Mesodermal cell (in vitro differentiated cells): ENCODE data around the gene FARP1.

Source experiments
- H3K27ac ChIP-seq: 2 replicates; pipeline ENCODE4 v1.7.0; 2013; ENCODE audit warnings: mild to moderate bottlenecking, low read depth, low read length, moderate library complexity; ENCODE audit not compliant: severe bottlenecking
- H3K36me3 ChIP-seq: 2 replicates; pipeline ENCODE4 v1.7.1; 2013; ENCODE audit warnings: mild to moderate bottlenecking, low read length, moderate library complexity; ENCODE audit not compliant: control insufficient read depth, insufficient read depth
- H3K4me1 ChIP-seq: one replicate; pipeline ENCODE4 v1.7.1; 2013; ENCODE audit warnings: mild to moderate bottlenecking, low read length; ENCODE audit not compliant: insufficient read depth, control insufficient read depth, poor library complexity, severe bottlenecking
- H3K4me3 ChIP-seq: 2 replicates; pipeline ENCODE4 v1.7.0; 2013; ENCODE audit warnings: low read length, control low read depth, mild to moderate bottlenecking; ENCODE audit not compliant: insufficient read depth, poor library complexity, severe bottlenecking; ENCODE audit errors: extremely low read depth
- H3K9me3 ChIP-seq: 2 replicates; pipeline ENCODE4 v1.7.1; 2013; ENCODE audit warnings: mild to moderate bottlenecking, low read length, moderate library complexity; ENCODE audit not compliant: control insufficient read depth
- WGBS, 2 experiments: methylation state at CpG; one replicate each; pipeline ENCODE4 v1.1.5; 2013; ENCODE audit warnings: missing lambda C conversion rate in 2 of 2; ENCODE audit not compliant: insufficient coverage in 2 of 2; 5-methylcytosine and 5-hydroxymethylcytosine counted together

The FARP1 gene

GRCh38 chr13:98285852-98286594 is 143.1 kb downstream of the FARP1 start:
- H3K9me3 ChIP-seq, result no peaks in the 10 kb centered on the region
- WGBS, 2 experiments, result 83 to 84% methylated on average over 9 to 10 of the region's 12 CpGs
- H3K4me1 ChIP-seq, result peaks cover 13% of the 10 kb centered on the region
- H3K27ac ChIP-seq, result peak overlapping the region; percentile 52
- no peak overlapping the region for H3K4me3 ChIP-seq
- H3K36me3 ChIP-seq, result peaks cover 12% of the 10 kb centered on the region

DNA sequence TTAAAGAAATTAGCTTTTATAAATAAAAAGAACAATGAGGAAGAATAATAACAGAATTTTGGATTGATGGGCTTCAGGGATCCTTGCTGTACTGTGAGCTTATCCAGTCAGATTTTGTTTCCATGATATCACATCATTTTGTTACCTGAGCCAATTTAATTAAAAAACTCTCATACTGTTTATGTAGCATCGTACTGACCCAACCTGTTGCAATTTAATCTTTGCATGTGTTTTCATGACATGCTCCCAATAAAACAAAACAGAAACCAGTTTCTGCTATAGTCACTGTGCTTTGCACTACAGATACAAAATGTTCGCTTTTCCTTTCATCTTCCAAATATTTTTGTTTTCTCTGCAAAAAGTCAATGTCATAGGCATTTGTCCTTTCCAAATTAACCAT is 143.9 kb downstream of the FARP1 start:
- Histone ChIP-seq H3K36me3 (peaks cover 12% of the 10 kb centered on the region), H3K9me3 (no peaks in the 10 kb centered on the region), H3K4me1 (peaks cover 13% of the 10 kb centered on the region), H3K4me3 (no peak overlapping the region), H3K27ac (no peak overlapping the region)
- 95 to 100% methylated on average over 1 to 2 of the region's 2 CpGs for WGBS, 2 experiments

GRCh38 chr13:98288211-98288610 is 145.3 kb downstream of the FARP1 start:
- Histone ChIP-seq H3K4me3 (no peak overlapping the region), H3K27ac (no peak overlapping the region), H3K4me1 (peaks cover 19% of the 10 kb centered on the region), H3K9me3 (no peaks in the 10 kb centered on the region), H3K36me3 (peaks cover 12% of the 10 kb centered on the region)
- 95 to 100% methylated on average over 5 of the region's 6 CpGs for WGBS, 2 experiments

DNA sequence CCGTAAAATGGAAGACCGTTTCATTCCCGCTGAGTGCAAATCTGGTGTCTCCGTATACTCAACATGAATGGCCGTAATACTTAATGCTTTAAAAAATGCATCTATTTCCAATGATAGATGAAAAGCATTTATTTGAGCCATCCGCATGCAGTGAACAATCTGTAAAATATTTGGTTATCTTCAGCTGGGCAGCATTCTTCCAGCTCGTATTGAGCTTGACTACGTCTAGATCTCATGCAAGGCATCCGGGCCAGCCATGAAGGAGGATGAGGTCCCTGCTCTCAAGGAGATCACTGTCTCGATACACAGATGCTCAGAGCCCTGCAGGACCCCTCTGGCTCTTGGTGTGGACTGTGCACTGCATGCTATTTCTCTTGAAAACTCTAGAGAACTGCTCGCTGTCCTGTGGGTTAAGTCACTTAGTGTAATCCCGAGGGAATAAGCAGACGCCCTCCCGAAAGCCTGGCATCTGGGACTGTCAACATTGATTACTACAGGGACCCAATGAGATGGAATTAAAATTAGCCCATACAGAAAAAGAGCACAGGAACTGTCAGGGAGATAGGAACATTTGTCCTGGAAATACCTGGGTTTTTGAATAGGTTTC is 146.5 kb downstream of the FARP1 start:
- Histone ChIP-seq H3K9me3 (no peaks in the 10 kb centered on the region), H3K4me3 (no peak overlapping the region), H3K27ac (no peak overlapping the region), H3K36me3 (peaks cover 12% of the 10 kb centered on the region), H3K4me1 (peaks cover 21% of the 10 kb centered on the region)
- WGBS, 2 experiments, result 97 to 98% methylated on average over 9 to 14 of the region's 14 CpGs

- peaks cover 18% of the 10 kb centered on the region for H3K4me1 ChIP-seq
- H3K36me3 ChIP-seq, result peaks cover 12% of the 10 kb centered on the region
- no peaks in the 10 kb centered on the region for H3K9me3 ChIP-seq
- H3K4me3 ChIP-seq, result no peak overlapping the region
- WGBS, 2 experiments, result 96 to 98% methylated on average over 3 of the region's 3 CpGs
- H3K27ac ChIP-seq, result no peak overlapping the region
Measured at GRCh38 chr13:98290261-98290660, 147.4 kb downstream of the FARP1 start.

DNA sequence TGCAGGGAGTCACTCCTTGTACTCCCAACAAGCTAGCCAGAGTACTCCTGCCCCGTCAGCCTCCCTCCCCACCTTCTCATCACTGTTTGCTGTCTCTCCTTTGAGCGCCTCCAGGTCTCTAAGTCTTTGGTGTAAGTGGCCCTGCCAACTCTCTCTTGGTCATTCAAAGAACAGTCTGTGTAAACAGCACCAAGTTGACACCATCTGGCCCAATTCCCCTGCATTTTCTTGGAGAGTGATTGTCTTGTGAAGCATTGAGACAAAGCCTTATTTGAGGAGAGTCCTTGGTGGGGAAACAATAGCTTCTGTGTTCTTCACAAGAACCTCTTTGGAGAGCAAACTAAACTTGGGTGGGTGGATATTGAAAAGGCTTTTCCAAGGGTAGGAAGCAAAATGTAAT is 148.8 kb downstream of the FARP1 start:
- Histone ChIP-seq H3K27ac (peak overlapping the region; percentile 36), H3K4me3 (no peak overlapping the region), H3K4me1 (peaks cover 14% of the 10 kb centered on the region), H3K9me3 (no peaks in the 10 kb centered on the region), H3K36me3 (peaks cover 12% of the 10 kb centered on the region)
- 70% methylated on average over 2 of the region's 2 CpGs; no CpG with 5 or more reads in 1 of the 2 experiments for WGBS, 2 experiments

- Histone ChIP-seq H3K36me3 (peaks cover 12% of the 10 kb centered on the region), H3K4me3 (no peak overlapping the region), H3K9me3 (no peaks in the 10 kb centered on the region), H3K4me1 (peaks cover 15% of the 10 kb centered on the region), H3K27ac (no peak overlapping the region)
- WGBS, 2 experiments, result 92 to 93% methylated on average over 1 of the region's 2 CpGs
Measured at GRCh38 chr13:98293103-98293502, 150.2 kb downstream of the FARP1 start.

DNA sequence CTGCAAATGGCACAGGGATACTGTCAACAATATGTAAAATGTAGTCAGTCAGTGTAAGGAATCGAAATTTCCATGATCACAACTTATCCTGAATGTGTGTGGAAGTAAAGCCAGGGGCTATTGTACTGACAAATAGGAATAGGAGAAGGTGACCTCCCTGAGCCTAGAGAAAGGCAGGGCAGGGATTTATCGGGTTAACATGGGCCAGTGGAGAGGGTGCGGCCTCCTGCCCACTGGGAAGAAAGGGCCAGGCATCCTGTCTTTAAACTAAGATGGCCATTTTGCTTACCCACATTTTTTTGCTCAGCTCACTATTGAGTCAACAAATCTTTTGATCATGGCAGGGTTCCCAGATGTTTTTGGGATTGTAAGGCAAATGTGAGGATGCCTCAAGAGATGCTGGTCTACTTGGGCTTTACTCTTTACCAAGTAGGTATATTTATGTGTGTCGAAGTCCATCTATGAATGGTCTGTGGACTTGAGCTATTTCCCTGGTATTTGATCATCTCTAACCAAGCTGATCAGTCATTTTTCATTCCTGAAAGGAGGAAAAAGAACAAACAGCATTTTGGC is 150.8 kb downstream of the FARP1 start:
- H3K36me3 ChIP-seq, result peaks cover 10% of the 10 kb centered on the region
- H3K9me3 ChIP-seq, result no peaks in the 10 kb centered on the region
- WGBS, 2 experiments, result 93 to 94% methylated on average over 3 of the region's 4 CpGs
- H3K4me1 ChIP-seq, result peaks cover 20% of the 10 kb centered on the region
- H3K27ac ChIP-seq, result no peak overlapping the region
- no peak overlapping the region for H3K4me3 ChIP-seq

- H3K36me3 ChIP-seq, result no peaks in the 10 kb centered on the region
- H3K4me1 ChIP-seq, result peaks cover 37% of the 10 kb centered on the region
- WGBS, 2 experiments, result 73% methylated on average over 2 of the region's 2 CpGs; no CpG with 5 or more reads in 1 of the 2 experiments
- no peaks in the 10 kb centered on the region for H3K9me3 ChIP-seq
- no peak overlapping the region for H3K27ac ChIP-seq
- no peak overlapping the region for H3K4me3 ChIP-seq
Measured at GRCh38 chr13:98295371-98295770, 152.5 kb downstream of the FARP1 start.

DNA sequence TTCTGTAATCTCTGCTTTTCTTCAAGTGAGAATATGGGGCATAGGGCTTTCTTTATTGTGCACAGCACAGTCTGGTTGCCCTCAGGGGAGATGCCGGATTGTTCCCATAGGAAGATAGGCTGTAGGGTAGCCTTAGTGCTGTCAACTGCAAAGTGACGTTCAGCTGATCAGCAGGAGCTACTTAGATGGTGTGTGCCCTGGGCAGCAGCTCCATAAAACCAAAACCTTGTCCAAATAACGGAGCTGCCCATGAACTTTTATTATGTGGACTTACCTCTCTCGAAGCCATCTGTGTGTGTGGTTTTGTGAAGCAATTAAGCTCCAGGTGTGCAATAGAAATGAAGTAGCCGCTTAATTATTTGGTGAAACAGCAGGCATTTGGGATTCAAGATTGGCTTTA is 154.2 kb downstream of the FARP1 start:
- Histone ChIP-seq H3K36me3 (no peaks in the 10 kb centered on the region), H3K9me3 (no peaks in the 10 kb centered on the region), H3K27ac (no peak overlapping the region), H3K4me3 (no peak overlapping the region), H3K4me1 (peaks cover 48% of the 10 kb centered on the region)
- 91 to 93% methylated on average over 4 to 5 of the region's 5 CpGs for WGBS, 2 experiments

DNA sequence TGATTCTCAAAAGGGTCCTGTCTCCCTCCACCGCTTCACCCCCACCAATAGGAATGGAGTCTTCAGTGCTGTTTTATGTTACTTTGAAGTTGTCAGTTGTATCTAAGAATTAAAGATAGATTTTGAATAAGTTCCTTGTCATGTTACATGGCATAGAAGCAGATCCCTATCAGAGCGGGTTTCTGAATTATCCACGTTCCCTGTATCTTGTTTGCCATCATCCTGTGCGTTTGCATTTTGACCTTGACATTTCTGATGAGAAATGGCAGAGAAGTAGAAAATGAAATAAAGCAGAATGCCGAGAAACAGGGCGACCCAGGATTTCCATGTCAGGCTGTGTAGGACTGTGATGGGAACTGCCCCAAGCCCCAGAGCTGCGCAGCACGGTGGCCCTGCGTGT is 154.9 kb downstream of the FARP1 start:
- Histone ChIP-seq H3K36me3 (no peaks in the 10 kb centered on the region), H3K9me3 (no peaks in the 10 kb centered on the region), H3K4me3 (no peak overlapping the region), H3K27ac (no peak overlapping the region), H3K4me1 (peaks cover 51% of the 10 kb centered on the region)
- 89 to 91% methylated on average over 6 to 8 of the region's 9 CpGs for WGBS, 2 experiments
